Skeletal muscle satellite cell (primary cell): ENCODE results near the gene RSF1.

ENCODE experiments used
- H3K27me3 ChIP-seq: 2 replicates; pipeline ENCODE4 v1.7.0; 2013; ENCODE audit warnings: low read length; ENCODE audit not compliant: control insufficient read depth, insufficient read depth
- H3K36me3 ChIP-seq: 2 replicates; pipeline ENCODE4 v1.7.0; 2013; ENCODE audit warnings: mild to moderate bottlenecking, control low read depth, low read length; ENCODE audit not compliant: insufficient read depth
- H3K4me1 ChIP-seq: 2 replicates; pipeline ENCODE4 v1.7.0; 2013; ENCODE audit warnings: low read length; ENCODE audit not compliant: control insufficient read depth, insufficient read depth
- H3K4me2 ChIP-seq: 2 replicates; pipeline ENCODE4 v1.7.0; 2013; ENCODE audit warnings: mild to moderate bottlenecking, low read length
- H3K4me3 ChIP-seq: 2 replicates; pipeline ENCODE4 v1.7.0; 2013; ENCODE audit warnings: low read length
- H3K9ac ChIP-seq: 2 replicates; pipeline ENCODE4 v1.7.0; 2013; ENCODE audit warnings: mild to moderate bottlenecking, low read depth, low read length, moderate library complexity
- H3K9me3 ChIP-seq: replicated peaks from 2 replicates; pipeline ENCODE4 v1.7.0; 2013; ENCODE audit warnings: mild to moderate bottlenecking, control low read depth, low read length

The RSF1 gene

DNA sequence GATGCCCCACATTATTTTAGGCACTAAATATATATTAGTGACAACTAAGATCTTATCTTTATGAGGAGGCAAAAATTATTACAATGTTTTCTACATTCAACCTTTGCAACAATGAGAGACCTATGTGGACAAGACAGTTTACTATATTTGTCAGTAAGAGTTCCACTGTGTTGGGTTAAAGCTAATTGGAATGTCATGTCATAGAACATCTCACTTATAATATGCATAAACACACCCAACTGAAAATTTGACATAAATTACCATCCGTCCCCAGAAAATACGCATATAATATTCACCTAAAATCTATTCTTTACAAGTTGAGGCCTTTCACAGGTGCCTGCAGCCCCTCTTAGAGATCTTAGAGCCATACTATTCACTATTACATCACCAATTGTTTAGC is 84.0 kb downstream of the RSF1 start:
- no peak overlapping the region for H3K9ac ChIP-seq
- peaks cover 12% of the 10 kb centered on the region for H3K36me3 ChIP-seq
- no peaks in the 10 kb centered on the region for H3K9me3 ChIP-seq
- no peaks in the 10 kb centered on the region for H3K27me3 ChIP-seq
- H3K4me3 ChIP-seq = no peak overlapping the region
- no peak overlapping the region for H3K4me2 ChIP-seq
- no peaks in the 10 kb centered on the region for H3K4me1 ChIP-seq

DNA sequence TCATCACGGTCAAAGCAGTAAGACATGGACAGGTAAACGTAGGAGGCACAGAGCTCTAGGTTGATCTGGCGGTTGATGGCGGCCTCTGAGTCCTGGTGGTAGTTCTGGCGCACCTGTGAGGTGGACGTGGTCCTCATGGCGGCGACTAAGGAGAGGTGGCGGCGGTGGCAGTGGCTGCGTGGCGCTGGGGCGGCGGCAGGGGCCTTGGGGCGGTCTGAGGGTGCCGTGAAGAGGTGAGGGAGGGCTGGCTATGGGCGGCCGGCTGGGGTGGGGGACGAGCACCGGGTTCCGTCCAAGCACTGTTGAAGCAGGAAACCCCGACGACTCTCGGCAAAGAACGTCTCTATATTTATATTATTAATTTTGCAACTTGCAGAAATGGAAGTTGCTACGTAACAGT is 85.6 kb downstream of the RSF1 start:
- Histone ChIP-seq H3K36me3 (peaks cover 16% of the 10 kb centered on the region), H3K9ac (no peak overlapping the region), H3K4me2 (no peak overlapping the region), H3K9me3 (no peaks in the 10 kb centered on the region), H3K27me3 (no peaks in the 10 kb centered on the region), H3K4me1 (no peaks in the 10 kb centered on the region), H3K4me3 (no peak overlapping the region)

GRCh38 chr11:77732143-77732542 is 88.4 kb downstream of the RSF1 start:
- H3K36me3 ChIP-seq = peaks cover 15% of the 10 kb centered on the region
- H3K27me3 ChIP-seq = no peaks in the 10 kb centered on the region
- H3K4me3 ChIP-seq = no peak overlapping the region
- H3K9ac ChIP-seq = no peak overlapping the region
- H3K9me3 ChIP-seq = no peaks in the 10 kb centered on the region
- H3K4me1 ChIP-seq = no peaks in the 10 kb centered on the region
- H3K4me2 ChIP-seq = no peak overlapping the region

- H3K9me3 ChIP-seq = no peaks in the 10 kb centered on the region
- peaks cover 12% of the 10 kb centered on the region for H3K36me3 ChIP-seq
- no peak overlapping the region for H3K4me2 ChIP-seq
- H3K27me3 ChIP-seq = no peaks in the 10 kb centered on the region
- no peak overlapping the region for H3K4me3 ChIP-seq
- H3K9ac ChIP-seq = no peak overlapping the region
- H3K4me1 ChIP-seq = no peaks in the 10 kb centered on the region
Measured at GRCh38 chr11:77730789-77731188, 89.7 kb downstream of the RSF1 start.

GRCh38 chr11:77729063-77729462 is 91.5 kb downstream of the RSF1 start:
- Histone ChIP-seq H3K9me3 (no peaks in the 10 kb centered on the region), H3K4me1 (no peaks in the 10 kb centered on the region), H3K4me2 (no peak overlapping the region), H3K27me3 (no peaks in the 10 kb centered on the region), H3K9ac (no peak overlapping the region), H3K36me3 (peaks cover 25% of the 10 kb centered on the region), H3K4me3 (no peak overlapping the region)

DNA sequence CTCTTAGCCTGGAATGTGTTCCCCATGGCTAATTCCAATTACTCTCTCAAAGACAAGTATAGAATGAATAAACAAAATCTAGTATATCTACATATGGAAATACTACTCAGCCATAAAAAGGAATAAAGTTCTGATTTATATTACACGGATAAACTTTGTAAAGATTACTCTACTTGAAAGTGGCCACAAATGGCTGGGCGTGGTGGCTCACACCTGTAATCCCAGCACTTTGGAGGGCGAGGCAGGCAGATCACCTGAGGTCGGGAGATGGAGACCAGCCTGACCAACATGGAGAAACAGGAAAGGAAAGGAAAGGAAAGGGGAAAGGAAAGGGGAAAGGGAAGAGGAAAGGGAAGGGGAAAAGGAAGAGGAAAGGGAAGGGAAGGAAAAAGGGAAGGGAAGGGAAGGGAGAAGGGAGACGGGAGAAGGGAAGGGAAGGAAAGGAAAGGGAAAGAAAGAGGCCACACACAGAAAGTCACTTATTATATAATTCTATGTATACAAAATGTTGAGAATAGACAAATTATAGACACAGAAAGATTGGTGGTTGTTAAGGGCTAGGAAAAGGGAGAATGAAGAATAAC is 92.2 kb downstream of the RSF1 start:
- Histone ChIP-seq H3K4me3 (no peak overlapping the region), H3K9ac (no peak overlapping the region), H3K4me1 (no peaks in the 10 kb centered on the region), H3K27me3 (no peaks in the 10 kb centered on the region), H3K36me3 (peaks cover 27% of the 10 kb centered on the region), H3K9me3 (no peaks in the 10 kb centered on the region), H3K4me2 (no peak overlapping the region)

GRCh38 chr11:77726524-77726923 is 94.0 kb downstream of the RSF1 start:
- no peaks in the 10 kb centered on the region for H3K4me1 ChIP-seq
- H3K4me3 ChIP-seq = no peak overlapping the region
- H3K9me3 ChIP-seq = no peaks in the 10 kb centered on the region
- H3K36me3 ChIP-seq = peaks cover 26% of the 10 kb centered on the region
- no peak overlapping the region for H3K9ac ChIP-seq
- H3K27me3 ChIP-seq = no peaks in the 10 kb centered on the region
- no peak overlapping the region for H3K4me2 ChIP-seq

DNA sequence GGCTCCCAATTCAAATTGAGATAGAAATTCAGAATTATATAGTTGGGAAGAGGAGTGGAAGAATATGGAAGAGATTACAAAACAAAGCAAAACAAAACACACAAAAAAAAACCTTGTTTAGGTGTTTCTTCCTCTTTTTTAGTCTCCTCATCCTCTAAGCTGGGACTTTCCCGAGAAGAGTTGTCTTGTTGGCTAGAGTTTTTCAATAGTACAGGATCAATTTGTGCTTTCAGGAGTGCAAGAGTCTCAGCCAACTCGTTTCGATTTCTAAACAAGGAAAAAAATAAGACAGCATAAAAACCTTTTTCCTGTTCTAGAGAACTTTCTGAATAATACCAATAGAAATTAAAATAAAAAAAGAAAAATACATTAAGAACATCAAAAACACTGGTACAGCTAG is 95.1 kb downstream of the RSF1 start:
- H3K9me3 ChIP-seq = no peaks in the 10 kb centered on the region
- no peak overlapping the region for H3K4me2 ChIP-seq
- H3K36me3 ChIP-seq = peaks cover 21% of the 10 kb centered on the region
- no peaks in the 10 kb centered on the region for H3K4me1 ChIP-seq
- H3K27me3 ChIP-seq = no peaks in the 10 kb centered on the region
- H3K9ac ChIP-seq = no peak overlapping the region
- H3K4me3 ChIP-seq = no peak overlapping the region

DNA sequence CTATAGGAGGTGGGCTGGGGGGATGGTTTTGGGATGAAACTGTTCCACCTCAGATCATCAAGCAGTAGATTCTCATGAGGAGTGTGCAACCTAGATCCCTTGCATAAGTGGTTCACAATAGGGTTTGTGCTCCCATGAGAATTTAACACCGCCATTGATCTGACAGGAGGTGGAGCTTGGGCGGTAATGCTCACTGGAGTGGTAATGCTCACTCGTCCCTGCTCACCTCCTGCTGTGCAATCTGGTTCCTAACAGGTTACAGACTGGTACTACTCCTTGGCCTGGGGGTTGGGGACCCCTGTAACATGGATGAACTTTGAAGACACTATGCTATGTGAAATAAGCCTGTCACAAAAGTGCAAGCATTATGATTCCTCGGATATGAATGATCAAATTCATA is 95.9 kb downstream of the RSF1 start:
- Histone ChIP-seq H3K4me1 (no peaks in the 10 kb centered on the region), H3K4me2 (no peak overlapping the region), H3K4me3 (no peak overlapping the region), H3K9me3 (no peaks in the 10 kb centered on the region), H3K27me3 (no peaks in the 10 kb centered on the region), H3K36me3 (peaks cover 22% of the 10 kb centered on the region), H3K9ac (no peak overlapping the region)

- Histone ChIP-seq H3K9me3 (no peaks in the 10 kb centered on the region), H3K36me3 (peaks cover 24% of the 10 kb centered on the region)
Measured at GRCh38 chr11:77723024-77723423, 97.5 kb downstream of the RSF1 start.

GRCh38 chr11:77710358-77710757 is 110.2 kb downstream of the RSF1 start:
- no peaks in the 10 kb centered on the region for H3K9me3 ChIP-seq
- peaks cover 3% of the 10 kb centered on the region for H3K36me3 ChIP-seq
- H3K27me3 ChIP-seq = no peaks in the 10 kb centered on the region
- H3K9ac ChIP-seq = no peak overlapping the region
- H3K4me3 ChIP-seq = no peak overlapping the region
- peaks cover 16% of the 10 kb centered on the region for H3K4me1 ChIP-seq
- no peak overlapping the region for H3K4me2 ChIP-seq

More at GRCh38 chr11:77723024-77723423, 97.5 kb downstream of the RSF1 start:
- Histone ChIP-seq H3K4me3 (no peak overlapping the region), H3K4me1 (no peaks in the 10 kb centered on the region), H3K27me3 (no peaks in the 10 kb centered on the region), H3K4me2 (no peak overlapping the region), H3K9ac (no peak overlapping the region)

DNA sequence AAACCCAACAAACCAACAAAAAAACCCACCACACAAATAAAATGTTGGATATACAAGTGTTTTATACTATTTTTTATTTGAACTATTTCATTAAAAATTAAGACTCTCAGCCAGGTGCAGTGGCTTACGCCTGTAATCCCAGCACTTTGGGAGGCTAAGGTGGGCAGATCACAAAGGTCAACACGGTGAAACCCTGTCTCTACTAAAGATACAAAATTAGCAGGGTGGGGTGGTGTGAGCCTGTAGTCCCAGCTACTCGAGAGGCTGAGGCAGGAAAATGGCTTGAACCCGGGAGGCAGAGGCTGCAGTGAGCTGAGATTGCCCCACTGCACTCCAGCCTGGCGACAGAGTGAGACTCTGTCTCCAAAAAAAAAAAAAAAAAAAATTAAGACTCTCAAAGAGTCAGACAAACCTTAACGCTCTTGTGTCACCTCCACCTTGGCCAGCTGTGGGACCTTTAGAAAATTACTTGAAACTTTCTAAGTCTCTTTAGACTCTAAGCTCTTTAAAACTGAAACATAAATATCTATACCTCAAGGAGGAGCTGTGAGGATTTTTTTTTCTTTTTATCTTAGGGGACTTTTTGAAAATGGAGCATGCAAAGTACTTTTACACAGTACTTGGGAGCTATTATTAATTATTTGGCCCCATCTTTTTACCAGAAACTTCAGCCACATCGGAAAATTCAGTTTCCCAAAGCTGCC is 114.5 kb downstream of the RSF1 start:
- Histone ChIP-seq H3K4me3 (no peak overlapping the region), H3K9me3 (no peaks in the 10 kb centered on the region), H3K4me2 (no peak overlapping the region), H3K9ac (no peak overlapping the region), H3K36me3 (peaks cover 16% of the 10 kb centered on the region), H3K4me1 (peaks cover 23% of the 10 kb centered on the region), H3K27me3 (no peaks in the 10 kb centered on the region)
